IMR-90 (cell line): Measurements from ENCODE around the gene COQ10A. TPM values are rescaled to one million over a fixed set of nuclear protein-coding genes. Genes with fewer than 3 reads are reported as not detected.

ENCODE experiments used
- ATAC-seq: fragments of 200-7000 bp; cut with Tn5 transposase; 2 replicates; pipeline ENCODE4 v1.9.1; 2020; ENCODE audit warnings: low read depth, mild to moderate bottlenecking, moderate library complexity
- BruUV-seq: library from RNA; stranded (reverse); fragments of 400-500 nt; replicated peaks from 2 replicates; lab custom pipeline; 2021; lab: Mats Ljungman, UMichigan
- CTCF ChIA-PET: fragments of 300-600 bp; formaldehyde crosslinking; extraction: SDS; loops from one replicate; lab custom pipeline; 2021; ENCODE audit warnings: antibody characterized with exemption; lab: Yijun Ruan, JAX
- POLR2A ChIA-PET: fragments of 300-600 bp; sonication (Branson Sonifier 250); formaldehyde crosslinking; loops from one replicate; lab custom pipeline; 2022; ENCODE audit warnings: antibody characterized with exemption; ENCODE audit not compliant: unreplicated experiment; lab: Charles Lee
- DNase-seq: peaks from one replicate; pipeline ENCODE4 v3.0.0; 2013
- H2AFZ ChIP-seq: replicated peaks from 2 replicates; pipeline ENCODE3; 2013; ENCODE audit warnings: low read length, mild to moderate bottlenecking; ENCODE audit not compliant: poor library complexity
- H2AK5ac ChIP-seq: 2 replicates; pipeline ENCODE4 v1.6.1; 2013; ENCODE audit warnings: low read depth, low read length, inconsistent platforms
- H2AK9ac ChIP-seq: replicated peaks from 2 replicates; pipeline ENCODE3; 2013; ENCODE audit warnings: mild to moderate bottlenecking, low read depth, low read length, moderate library complexity; ENCODE audit not compliant: poor library complexity
- H2BK120ac ChIP-seq: 2 replicates; pipeline ENCODE4 v1.6.1; 2013; ENCODE audit warnings: low read depth, low read length, inconsistent platforms
- H2BK15ac ChIP-seq: 3 replicates; pipeline ENCODE4 v1.6.1; 2013; ENCODE audit warnings: low read depth, low read length, inconsistent platforms
- H2BK20ac ChIP-seq: 2 replicates; pipeline ENCODE4 v1.6.1; 2013; ENCODE audit warnings: low read depth, mild to moderate bottlenecking, inconsistent platforms, low read length, moderate library complexity
- H2BK5ac ChIP-seq: 2 replicates; pipeline ENCODE4 v1.6.1; 2013; ENCODE audit warnings: mild to moderate bottlenecking, low read depth, low read length, inconsistent platforms; ENCODE audit not compliant: poor library complexity, severe bottlenecking
- H3K14ac ChIP-seq: replicated peaks from 2 replicates; pipeline ENCODE4 v1.6.1; 2013; ENCODE audit warnings: low read depth, low read length, inconsistent platforms
- H3K18ac ChIP-seq: 2 replicates; pipeline ENCODE4 v1.6.1; 2013; ENCODE audit warnings: low read depth, low read length, control low read depth
- H3K23ac ChIP-seq: 2 replicates; pipeline ENCODE4 v1.6.1; 2013; ENCODE audit warnings: low read depth, low read length, inconsistent platforms
- H3K27ac ChIP-seq: 2 replicates; pipeline ENCODE4 v1.5.1; 2013; ENCODE audit warnings: mild to moderate bottlenecking, control low read depth, low read length; ENCODE audit not compliant: insufficient read depth
- H3K27me3 ChIP-seq: 2 replicates; pipeline ENCODE4 v1.6.1; 2013; ENCODE audit warnings: low read length; ENCODE audit not compliant: control insufficient read depth, insufficient read depth
- H3K36me3 ChIP-seq: 2 replicates; pipeline ENCODE4 v1.6.1; 2013; ENCODE audit warnings: low read length, mixed read lengths; ENCODE audit not compliant: control insufficient read depth, insufficient read depth
- H3K4ac ChIP-seq: 2 replicates; pipeline ENCODE4 v1.6.1; 2013; ENCODE audit warnings: low read depth, low read length, inconsistent platforms
- H3K4me1 ChIP-seq: 2 replicates; pipeline ENCODE4 v1.6.1; 2013; ENCODE audit warnings: low read length, mixed read lengths; ENCODE audit not compliant: control insufficient read depth, insufficient read depth
- H3K4me2 ChIP-seq: 2 replicates; pipeline ENCODE4 v1.6.1; 2013; ENCODE audit warnings: low read depth, mild to moderate bottlenecking, control low read depth, low read length, moderate library complexity
- H3K4me3 ChIP-seq: 2 replicates; pipeline ENCODE4 v1.5.1; 2013; ENCODE audit warnings: low read depth, mild to moderate bottlenecking, control low read depth, low read length, moderate library complexity; ENCODE audit not compliant: insufficient read depth
- H3K56ac ChIP-seq: 2 replicates; pipeline ENCODE4 v1.6.1; 2013; ENCODE audit warnings: low read length, inconsistent platforms; ENCODE audit not compliant: insufficient read depth; ENCODE audit errors: extremely low read depth
- H3K79me1 ChIP-seq, 2 experiments: 2 replicates each; pipeline ENCODE4 v1.6.1; 2013; ENCODE audit warnings: low read length in 2 of 2, inconsistent platforms in 1 of 2, low read depth in 1 of 2
- H3K9ac ChIP-seq: 2 replicates; pipeline ENCODE4 v1.6.1; 2013; ENCODE audit warnings: low read depth, low read length, control low read depth
- H3K9me1 ChIP-seq: 2 replicates; pipeline ENCODE4 v1.6.1; 2013; ENCODE audit warnings: low read length, inconsistent platforms; ENCODE audit not compliant: insufficient read depth
- H3K9me3 ChIP-seq: 2 replicates; pipeline ENCODE4 v1.6.1; 2013; ENCODE audit warnings: low read length; ENCODE audit not compliant: control insufficient read depth, insufficient read depth
- H4K20me1 ChIP-seq: 2 replicates; pipeline ENCODE4 v1.6.1; 2013; ENCODE audit warnings: low read length, inconsistent platforms; ENCODE audit not compliant: insufficient read depth
- H4K5ac ChIP-seq: 2 replicates; pipeline ENCODE4 v1.6.1; 2013; ENCODE audit warnings: mild to moderate bottlenecking, low read depth, low read length, control low read depth
- H4K8ac ChIP-seq, 2 experiments: 2 replicates each; pipeline ENCODE4 v1.6.1; 2013; ENCODE audit warnings: low read depth in 2 of 2, low read length in 2 of 2, control low read depth in 1 of 2, inconsistent platforms in 1 of 2
- H4K91ac ChIP-seq: 2 replicates; pipeline ENCODE4 v1.6.1; 2013; ENCODE audit warnings: low read depth, low read length, inconsistent platforms; ENCODE audit not compliant: insufficient read depth
- BHLHE40 ChIP-seq: fragments of 150-350 bp; IDR thresholded peaks from 2 replicates; pipeline ENCODE4 v1.6.1; 2016; ENCODE audit warnings: mild to moderate bottlenecking, low read depth, low read length
- CEBPB ChIP-seq: IDR thresholded peaks from 2 replicates; pipeline ENCODE4 v1.6.1; 2012; ENCODE audit warnings: low read depth, low read length, improper control_type of control experiment
- CHD1 ChIP-seq: IDR thresholded peaks from 2 replicates; pipeline ENCODE4 v1.6.1; 2012; ENCODE audit warnings: low read depth, low read length, improper control_type of control experiment
- CTCF ChIP-seq: conservative IDR thresholded peaks from 2 replicates; pipeline ENCODE4 v1.5.1; 2012; ENCODE audit warnings: mild to moderate bottlenecking, low read depth, low read length, improper control_type of control experiment
- FOS ChIP-seq: fragments of 150-350 bp; IDR thresholded peaks from 2 replicates; pipeline ENCODE4 v1.6.1; 2016; ENCODE audit warnings: low read depth, low read length
- MAFK ChIP-seq: IDR thresholded peaks from 2 replicates; pipeline ENCODE4 v1.6.1; 2012; ENCODE audit warnings: low read depth, low read length, improper control_type of control experiment
- RCOR1 ChIP-seq: IDR thresholded peaks from 2 replicates; pipeline ENCODE4 v1.6.1; 2012; ENCODE audit warnings: mild to moderate bottlenecking, low read length, improper control_type of control experiment; ENCODE audit not compliant: insufficient replicate concordance
- RFX5 ChIP-seq: IDR thresholded peaks from 2 replicates; pipeline ENCODE4 v1.8.0; 2012; ENCODE audit warnings: low read depth, mild to moderate bottlenecking, low read length, moderate library complexity
- SMC3 ChIP-seq: fragments of 150-350 bp; IDR thresholded peaks from 2 replicates; pipeline ENCODE4 v1.6.1; 2016; ENCODE audit warnings: low read depth, mild to moderate bottlenecking, antibody characterized with exemption, low read length, moderate library complexity
- WGBS, 2 experiments: methylation state at CpG; one replicate each; pipeline versions ENCODE4 v1.1.5 to v1.1.7; 2013; ENCODE audit warnings: missing lambda C conversion rate in 2 of 2; ENCODE audit not compliant: insufficient read length in 1 of 2; ENCODE audit errors: extremely low coverage in 2 of 2; 5-methylcytosine and 5-hydroxymethylcytosine counted together
- dilution Hi-C: fragments of 300-500 bp; cut with HindIII; formaldehyde crosslinking; loops from one replicate; pipeline ENCODE4 v1.14.3; 2018; ENCODE audit warnings: low sequenced_read_pairs; ENCODE audit not compliant: unreplicated experiment
- in situ Hi-C: fragments of 300-500 bp; cut with MboI; formaldehyde crosslinking; loops from 3 replicates; pipeline ENCODE4 v1.14.3; 2019; ENCODE audit warnings: low sequenced_read_pairs, inconsistent platforms, mixed read lengths
- intact Hi-C: fragments of 100-400 bp; cut with micrococcal nuclease; formaldehyde crosslinking; loops from 2 replicates; pipeline ENCODE4 v1.10.0; 2022
- polyA plus RNA-seq, 3 experiments: library from polyadenylated mRNA; depleted of rRNA; stranded (reverse); fragments of >200 nt; gene quantifications; 2 replicates each; pipeline ENCODE4 v1.2.3, GENCODE V29; 2012; ENCODE audit warnings: low replicate concordance in 1 of 3
- total RNA-seq: library from RNA; depleted of rRNA; stranded (reverse); fragments of >200 nt; gene quantifications from 2 replicates; pipeline ENCODE4 v1.2.3, GENCODE V29; 2012

COQ10A gene
- total and polyA plus RNA-seq, 2 of the 4 experiments (the other 2 are of a cell fraction) = 4.7 to 10.8 TPM

- Histone ChIP-seq H2AK9ac (no peak overlapping the region), H4K20me1 (peaks cover 27% of the 10 kb centered on the region), H3K14ac (no peak overlapping the region), H2BK120ac (no peak overlapping the region), H3K9me3 (no peaks in the 10 kb centered on the region), H2BK5ac (no peak overlapping the region), H4K91ac (no peak overlapping the region), H3K9ac (no peak overlapping the region), H3K36me3 (peaks cover 24% of the 10 kb centered on the region), H2BK20ac (no peak overlapping the region), H3K27ac (no peak overlapping the region), H2AFZ (no peak overlapping the region), H3K23ac (no peak overlapping the region), H3K18ac (no peak overlapping the region), H3K56ac (no peak overlapping the region), H4K8ac (no peak overlapping the region), H3K4ac (no peak overlapping the region), H4K5ac (no peak overlapping the region), H3K27me3 (no peaks in the 10 kb centered on the region), H3K4me2 (no peak overlapping the region), H3K4me3 (no peak overlapping the region), H3K9me1 (0 out of 2 replicates have a peak, but pooled peaks cover 3% of the 10 kb centered on the region), H3K79me1 (peaks cover 37 to 75% of the 10 kb centered on the region in 2 experiments), H2AK5ac (no peak overlapping the region), H3K4me1 (peaks cover 4% of the 10 kb centered on the region; the same call in 1 of the 2 replicates), H2BK15ac (no peak overlapping the region)
- ChIA-PET CTCF (interaction anchor here (0.6 kb wide), 1 partner anchor 17 kb away, joined by 3 read pairs; no protein-coding TSS in a partner anchor), POLR2A (no interaction called here)
- dilution Hi-C loops (no loop called here), intact Hi-C loops (no loop called here), in situ Hi-C loops (no loop called here)
- ATAC-seq (no peak), DNase-seq (no peak)
- no CpG with 5 or more reads among the region's 3 CpGs for WGBS, 2 experiments
- BruUV-seq = no TSS peak
- TF ChIP-seq SMC3 (no peak), CEBPB (no peak), BHLHE40 (no peak), CHD1 (no peak), MAFK (no peak), FOS (no peak), RCOR1 (no peak), RFX5 (no peak), CTCF (no peak)
Observed at GRCh38 chr12:56288705-56289387, 22.1 kb downstream of the COQ10A start.
